ENCODE measurements around the gene ARMC8.

The ARMC8 gene

GRCh38 chr3:138245026-138245425, 57.9 kb downstream of the ARMC8 start:
- DNase-seq (ENCODE audit: extremely low read depth, low read depth) = no peak
- TF ChIP-seq CTCF (IDR thresholded peaks at IDR 0.05; ENCODE audit: low read depth, low read length) = no peak

GRCh38 chr3:138249636-138250035, 62.5 kb downstream of the ARMC8 start:
- no peak for DNase-seq (ENCODE audit: extremely low read depth, low read depth)
- no peak for TF ChIP-seq CTCF (IDR thresholded peaks at IDR 0.05; ENCODE audit: low read depth, low read length)

- DNase-seq (ENCODE audit: extremely low read depth, low read depth) = no peak
- TF ChIP-seq CTCF (IDR thresholded peaks at IDR 0.05; ENCODE audit: low read depth, low read length) = no peak
Measured at GRCh38 chr3:138253609-138254008, 66.5 kb downstream of the ARMC8 start.

- DNase-seq (ENCODE audit: extremely low read depth, low read depth) = no peak
- no peak for TF ChIP-seq CTCF (IDR thresholded peaks at IDR 0.05; ENCODE audit: low read depth, low read length)
Measured at GRCh38 chr3:138254216-138254615, 67.1 kb downstream of the ARMC8 start.

- DNase-seq (ENCODE audit: extremely low read depth, low read depth) = no peak
Measured at GRCh38 chr3:138256022-138256421, 68.9 kb downstream of the ARMC8 start.

GRCh38 chr3:138257986-138258385, 70.9 kb downstream of the ARMC8 start:
- TF ChIP-seq CTCF (IDR thresholded peaks at IDR 0.05; ENCODE audit: low read depth, low read length) = no peak
- no peak for DNase-seq (ENCODE audit: extremely low read depth, low read depth)

More at GRCh38 chr3:138256022-138256421, 68.9 kb downstream of the ARMC8 start:
- no peak for TF ChIP-seq CTCF (IDR thresholded peaks at IDR 0.05; ENCODE audit: low read depth, low read length)

- no peak for DNase-seq (ENCODE audit: extremely low read depth, low read depth)
- TF ChIP-seq CTCF (IDR thresholded peaks at IDR 0.05; ENCODE audit: low read depth, low read length) = no peak
Measured at GRCh38 chr3:138259126-138259525, 72.0 kb downstream of the ARMC8 start.

Measured in AG09319 (cell line).